GM12892 (cell line): ENCODE data around the gene TNPO3.

ENCODE experiments used
- POLR2A ChIP-seq: IDR thresholded peaks from 2 replicates; pipeline ENCODE4 v1.6.1; 2011; ENCODE audit warnings: low read depth, low read length, control low read depth
- POLR2AphosphoS5 ChIP-seq: IDR thresholded peaks from 2 replicates; pipeline ENCODE4 v1.6.1; 2011; ENCODE audit warnings: low read depth, low read length, control low read depth
- TAF1 ChIP-seq: IDR thresholded peaks from 2 replicates; pipeline ENCODE4 v1.6.1; 2011; ENCODE audit warnings: low read depth, mild to moderate bottlenecking, control low read depth, low read length, borderline replicate concordance

DNA sequence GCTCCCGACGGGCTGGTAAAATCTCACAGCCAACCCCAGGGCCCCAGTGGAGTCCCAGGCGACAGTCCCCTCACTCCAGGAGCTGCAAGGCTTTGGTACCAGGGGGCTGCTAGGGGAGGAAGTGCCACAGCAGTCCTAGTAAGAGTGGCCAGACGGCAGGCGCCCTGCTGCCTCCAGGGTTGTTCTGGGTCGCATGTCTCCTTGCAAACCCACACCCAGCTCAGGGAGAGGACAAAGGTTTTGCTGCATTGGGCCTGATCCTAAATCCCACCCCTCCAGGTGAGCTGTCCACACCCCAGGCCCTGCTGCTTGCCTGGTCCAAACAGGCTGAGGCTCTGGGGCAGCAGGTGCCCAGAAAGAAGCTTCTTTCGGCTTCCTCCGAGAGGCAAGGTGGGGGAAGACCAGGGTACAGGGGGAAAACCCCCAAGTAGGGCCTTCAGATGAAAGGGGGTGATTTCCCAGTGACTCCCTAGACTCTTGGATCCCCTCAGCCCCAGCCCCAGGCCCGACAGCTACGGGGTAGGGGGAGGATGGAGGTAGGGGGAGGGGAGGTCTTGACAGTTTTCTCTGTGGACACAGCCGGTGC lies 140.3 kb downstream of the TNPO3 start:
- no peak for TF ChIP-seq POLR2AphosphoS5
- no peak for TF ChIP-seq TAF1
- TF ChIP-seq POLR2A: no peak
